Activated CD4-positive, CD25-positive, alpha-beta regulatory T cell (primary cell): ENCODE data around the gene LRPPRC.
"Not testable (repeated sequence)": the region's sequence is repeated elsewhere in the genome, so short reads cannot be mapped to it uniquely, and the experiment has no call there.

ENCODE experiments used
- DNase-seq, 4 experiments: peaks; one replicate each; lab custom pipeline; 2025; lab: John Stamatoyannopoulos, UW

LRPPRC gene

DNA sequence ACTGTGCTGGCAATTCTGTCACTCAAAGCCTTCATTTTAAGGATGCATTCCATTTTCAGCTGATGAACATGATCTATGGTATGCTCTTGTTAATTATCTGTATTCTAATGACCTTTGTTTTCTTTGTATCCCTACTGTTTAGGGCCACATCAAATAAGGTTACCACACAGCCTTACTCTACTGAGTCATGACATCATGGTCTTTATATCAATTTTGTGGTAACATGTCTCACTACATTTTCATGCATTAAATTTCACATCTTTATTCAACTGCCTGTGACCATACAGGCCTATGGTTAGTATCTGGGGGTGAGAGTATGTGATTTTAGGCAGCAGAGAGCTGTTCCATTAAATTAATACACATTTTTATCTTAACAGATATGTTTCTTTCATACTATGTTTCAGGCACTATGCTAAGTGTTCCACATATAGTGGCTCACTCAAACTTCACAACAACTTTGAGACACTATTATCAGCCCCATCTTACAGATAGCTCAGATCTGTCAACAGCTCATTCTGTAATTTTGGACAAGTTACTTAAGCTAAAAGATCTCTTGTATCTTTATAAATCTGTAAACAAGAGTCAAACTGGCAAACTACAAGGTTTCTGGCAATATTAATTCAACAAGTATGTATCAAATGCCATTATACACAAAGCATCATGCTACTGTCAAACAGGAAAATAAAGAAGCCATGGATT, 18.0 kb downstream of the LRPPRC start:
- DNase-seq = no peak

DNA sequence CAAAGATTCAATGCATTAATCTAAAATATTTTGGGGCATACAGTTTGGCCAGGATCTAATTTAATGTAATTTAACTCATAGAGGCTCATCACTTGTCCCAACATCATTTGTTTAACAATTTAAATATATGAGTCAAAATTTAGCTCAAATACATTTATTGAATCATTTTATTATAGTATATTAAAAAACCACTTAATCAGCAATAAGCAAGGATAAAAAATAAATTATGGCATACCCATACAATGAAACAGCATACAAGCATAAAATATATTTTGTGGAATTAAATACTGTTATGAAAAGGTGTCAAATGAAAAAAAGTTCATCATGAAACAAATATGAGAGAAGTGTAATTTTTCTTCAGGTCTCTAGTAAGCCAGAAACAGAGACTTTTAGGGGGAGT, 34.9 kb downstream of the LRPPRC start:
- no peak for DNase-seq

DNA sequence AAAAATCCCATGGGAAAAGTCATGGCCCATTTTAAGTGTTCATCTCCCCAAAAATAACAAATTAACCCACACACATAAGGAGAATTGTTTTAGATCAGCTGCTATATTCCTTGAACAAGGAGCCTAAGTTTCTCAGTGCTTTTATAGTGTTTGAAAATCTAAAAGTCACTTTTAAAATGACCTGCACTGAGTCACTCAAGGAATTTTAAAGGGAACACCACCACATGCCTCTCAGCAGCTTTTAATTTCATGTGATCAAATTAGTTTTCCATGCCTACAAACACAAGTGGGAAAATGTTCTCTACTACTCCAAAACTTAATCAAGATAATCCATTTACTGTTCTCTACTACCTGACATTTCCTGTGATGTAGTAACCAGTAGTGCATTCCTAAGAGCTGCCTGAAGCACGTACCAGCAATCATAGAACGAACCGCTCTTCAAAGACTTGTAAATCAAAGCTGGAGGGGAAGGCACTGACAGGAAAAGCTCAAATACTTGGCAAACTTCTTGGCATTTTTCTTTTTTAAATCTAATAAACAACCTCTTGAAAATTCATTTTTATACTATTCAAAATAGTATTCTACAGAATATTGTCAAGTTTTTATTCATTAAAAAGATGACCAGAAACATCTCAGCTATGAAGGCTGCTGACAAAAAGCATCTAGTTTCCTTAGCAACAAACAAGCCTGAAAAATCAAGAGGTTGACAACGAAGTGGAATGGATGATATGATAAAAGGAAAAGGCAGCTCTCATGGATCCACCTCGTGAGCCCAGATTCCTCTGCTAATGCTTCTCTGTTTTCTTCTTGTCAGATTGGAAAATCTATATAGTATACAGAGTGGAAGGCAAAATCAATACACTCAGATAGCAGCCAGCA, 37.2 kb downstream of the LRPPRC start:
- no peak for DNase-seq

DNA sequence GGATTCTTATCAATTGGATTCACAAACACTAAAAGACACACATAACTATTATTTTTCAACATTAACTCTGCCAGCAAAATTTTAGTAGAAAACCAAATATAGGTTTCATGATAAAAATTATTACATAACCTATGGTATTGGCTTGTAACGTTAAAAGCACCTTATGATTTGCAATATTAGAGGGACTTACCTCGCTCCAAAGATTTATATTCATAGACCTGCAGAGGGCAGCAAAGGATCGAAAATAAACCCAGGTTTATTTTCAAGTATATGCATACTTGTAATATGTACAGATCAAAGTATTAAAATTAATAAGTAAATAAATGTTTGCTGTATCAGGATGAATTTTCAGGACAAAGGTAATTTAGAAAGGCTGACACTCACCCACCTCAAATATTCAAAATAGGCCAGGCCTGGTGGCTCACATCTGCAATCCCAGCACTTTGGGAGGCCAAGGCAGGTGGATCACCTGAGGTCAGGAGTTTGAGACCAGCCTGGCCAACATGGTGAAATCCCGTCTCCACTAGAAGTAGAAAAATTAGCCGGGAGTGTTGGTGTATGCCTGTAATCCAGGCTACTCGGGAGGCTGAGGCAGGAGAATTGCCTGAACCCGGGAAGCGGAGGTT, 45.3 kb downstream of the LRPPRC start:
- peak in 1 of 4 experiments; percentile 4 for DNase-seq

DNA sequence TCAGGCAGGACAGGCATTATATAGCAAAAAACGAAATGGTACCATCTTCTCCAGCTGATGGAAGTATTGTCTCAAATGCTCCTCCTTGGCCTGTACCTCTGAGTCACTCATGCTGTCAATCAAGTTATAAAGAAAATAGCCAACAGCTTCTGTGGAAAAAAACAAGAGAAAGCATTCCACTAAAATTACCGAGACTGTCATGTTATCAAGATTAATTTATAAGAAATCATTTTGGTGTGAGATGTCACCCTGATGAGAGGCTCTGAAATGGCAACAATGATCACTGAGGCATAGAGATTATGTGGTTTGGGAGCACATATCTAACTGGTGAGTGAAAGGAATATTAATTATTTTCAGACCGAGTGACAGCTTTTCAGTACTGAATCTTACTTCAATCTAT, 47.4 kb downstream of the LRPPRC start:
- no peak for DNase-seq

DNA sequence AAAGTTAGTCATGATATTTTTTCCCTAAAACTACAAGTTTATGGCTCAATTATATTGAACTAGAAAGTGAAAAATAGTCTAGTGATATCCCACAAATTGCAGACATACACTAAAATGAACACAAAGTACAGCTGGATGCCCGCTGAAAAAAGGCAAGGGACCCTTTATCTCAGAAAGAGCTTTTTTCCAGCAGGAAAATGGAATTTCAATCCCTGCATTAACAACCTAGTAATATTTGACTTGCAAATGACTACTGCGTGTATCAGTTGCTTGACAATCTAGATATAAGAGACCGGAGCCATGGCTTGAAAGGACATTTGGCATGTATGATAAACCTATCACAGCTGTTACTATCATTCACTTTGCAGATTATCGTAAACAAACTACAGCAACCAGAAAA, 49.1 kb downstream of the LRPPRC start:
- DNase-seq = no peak

DNA sequence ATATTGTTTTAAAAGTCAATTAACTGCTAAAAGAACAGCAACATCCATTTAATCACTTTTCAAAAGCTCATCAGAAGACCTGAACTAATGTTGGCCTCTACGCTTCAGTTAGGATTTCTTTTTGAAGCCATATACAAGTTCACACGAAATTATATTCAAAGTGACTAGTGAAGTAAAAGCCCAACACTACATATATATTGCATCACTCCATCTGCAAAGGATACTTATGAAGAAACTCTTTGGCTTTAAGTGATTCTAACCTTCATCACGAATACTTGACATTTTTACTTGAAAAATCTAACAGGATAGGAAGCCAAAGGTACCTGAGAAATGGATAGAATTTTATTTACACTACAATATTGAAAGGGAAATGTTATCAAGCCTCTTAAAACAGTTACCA, 50.4 kb downstream of the LRPPRC start:
- DNase-seq = no peak

DNA sequence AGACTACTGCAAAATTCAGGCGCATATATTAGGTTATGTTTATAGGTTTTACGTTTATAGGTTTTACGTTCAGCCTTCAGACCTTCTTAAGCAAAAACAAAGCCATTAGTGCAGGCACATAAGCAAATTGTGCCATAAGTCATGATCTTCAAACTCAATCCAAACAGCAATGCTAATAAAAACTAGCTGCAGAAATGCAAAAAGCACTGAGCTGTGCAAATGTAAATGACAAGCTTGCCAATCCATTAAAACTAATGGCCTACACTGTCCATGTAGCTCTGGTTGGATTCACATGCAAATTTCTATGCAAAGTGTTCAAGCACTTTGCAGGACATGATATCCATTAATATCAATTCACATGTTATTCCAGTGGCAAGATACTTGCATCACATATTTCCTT, 50.9 kb downstream of the LRPPRC start:
- DNase-seq = no peak

DNA sequence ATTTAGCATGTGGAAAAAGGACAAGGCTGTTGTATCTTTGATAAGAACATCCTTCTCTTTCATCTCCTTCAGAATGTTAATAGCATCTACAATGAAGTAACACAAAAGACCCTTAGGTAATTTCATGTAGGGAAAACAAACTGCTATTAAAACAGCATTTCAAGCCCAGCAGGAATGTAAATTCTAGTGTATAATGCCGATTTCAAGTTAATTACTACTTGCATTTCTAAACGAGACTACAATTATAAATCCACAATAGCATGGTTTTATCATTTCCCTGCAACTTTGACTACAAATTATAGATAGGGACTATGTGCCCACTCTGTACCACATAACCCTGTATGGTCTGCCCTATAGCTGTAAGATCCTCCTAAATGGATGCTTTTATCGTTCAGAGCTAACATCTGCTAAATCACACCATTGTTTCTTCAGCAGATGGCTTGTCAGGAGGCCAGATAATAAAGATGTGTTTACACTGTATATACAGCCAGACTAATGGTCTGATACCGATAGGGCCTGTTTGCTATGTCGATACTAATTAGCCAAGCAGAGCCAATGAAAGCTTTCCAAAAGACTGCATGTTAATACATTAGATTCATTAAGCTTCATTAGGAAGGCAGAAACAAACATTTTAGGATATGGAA, 51.9 kb downstream of the LRPPRC start:
- DNase-seq = no peak

DNA sequence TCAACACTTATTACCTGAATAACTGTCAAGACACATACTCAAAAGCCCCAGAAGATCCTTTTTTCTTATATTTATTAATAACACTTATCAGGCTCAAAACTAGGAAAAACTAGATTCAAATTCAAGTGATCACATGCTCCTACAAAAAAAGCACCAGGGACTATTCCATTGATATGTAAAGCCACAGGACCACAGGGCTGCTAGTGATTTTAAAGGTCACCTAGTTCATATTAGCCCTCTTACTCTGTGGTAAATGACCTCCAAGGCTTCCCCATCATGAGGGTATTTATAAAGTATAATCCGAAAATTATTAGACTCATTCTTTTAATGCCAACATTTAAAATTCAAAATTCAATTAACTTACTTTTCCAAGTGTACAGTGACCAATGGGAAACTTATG, 52.5 kb downstream of the LRPPRC start:
- no peak for DNase-seq

DNA sequence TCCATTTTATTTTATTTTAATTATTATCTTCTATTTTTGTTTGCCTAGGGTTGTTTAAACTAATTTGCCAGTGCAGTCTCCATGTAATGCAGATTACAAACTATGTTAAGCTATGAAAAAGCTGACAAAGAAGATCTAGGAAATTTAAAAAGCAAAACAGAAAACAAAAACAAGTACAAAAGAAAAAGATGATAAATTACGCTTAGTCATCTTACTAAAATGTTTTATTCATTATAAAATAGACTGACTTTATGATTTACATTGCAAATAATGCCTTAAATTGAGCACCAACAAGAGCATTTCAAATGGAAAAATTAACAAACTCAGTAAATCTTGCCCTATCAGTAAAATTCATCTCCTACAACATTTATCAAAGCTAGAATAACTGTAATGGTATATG, 52.9 kb downstream of the LRPPRC start:
- DNase-seq = no peak

DNA sequence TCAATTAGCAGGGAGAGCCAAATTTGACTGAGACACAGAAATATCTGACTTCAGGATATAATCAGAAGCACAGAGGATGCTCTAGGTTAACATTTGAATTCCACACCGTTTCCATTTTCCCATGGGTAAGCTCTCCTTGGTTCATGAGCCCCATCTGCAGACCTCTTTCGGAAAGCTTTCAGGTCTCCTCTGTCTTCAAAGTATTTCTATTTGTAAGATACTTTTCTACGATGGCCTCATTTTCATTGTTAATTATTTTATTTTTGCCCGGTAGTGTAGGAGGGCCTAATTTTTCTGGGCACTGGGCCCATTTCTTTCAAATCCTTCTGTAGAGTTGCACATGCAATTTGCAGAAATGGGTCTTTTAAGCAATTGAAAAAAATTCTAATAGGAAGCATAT, 53.8 kb downstream of the LRPPRC start:
- no peak for DNase-seq

DNA sequence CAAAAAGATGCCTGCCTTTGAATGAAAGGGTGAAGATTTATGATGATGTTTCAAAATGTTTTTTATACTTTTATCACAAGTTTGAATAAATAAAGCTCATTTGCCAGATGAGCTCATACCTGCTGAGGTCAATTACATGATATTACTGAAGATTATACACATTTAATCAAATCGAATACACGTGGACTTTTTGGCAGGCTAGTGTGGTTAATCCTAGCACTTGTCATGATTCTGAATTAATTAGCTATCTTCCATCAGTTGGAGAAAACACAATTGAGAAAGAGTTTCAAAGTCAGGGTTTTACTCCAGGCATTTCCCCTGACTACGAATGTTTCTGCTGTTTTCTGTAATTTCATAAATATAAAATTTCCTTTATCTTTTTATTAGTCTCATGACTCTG, 54.4 kb downstream of the LRPPRC start:
- DNase-seq = no peak

DNA sequence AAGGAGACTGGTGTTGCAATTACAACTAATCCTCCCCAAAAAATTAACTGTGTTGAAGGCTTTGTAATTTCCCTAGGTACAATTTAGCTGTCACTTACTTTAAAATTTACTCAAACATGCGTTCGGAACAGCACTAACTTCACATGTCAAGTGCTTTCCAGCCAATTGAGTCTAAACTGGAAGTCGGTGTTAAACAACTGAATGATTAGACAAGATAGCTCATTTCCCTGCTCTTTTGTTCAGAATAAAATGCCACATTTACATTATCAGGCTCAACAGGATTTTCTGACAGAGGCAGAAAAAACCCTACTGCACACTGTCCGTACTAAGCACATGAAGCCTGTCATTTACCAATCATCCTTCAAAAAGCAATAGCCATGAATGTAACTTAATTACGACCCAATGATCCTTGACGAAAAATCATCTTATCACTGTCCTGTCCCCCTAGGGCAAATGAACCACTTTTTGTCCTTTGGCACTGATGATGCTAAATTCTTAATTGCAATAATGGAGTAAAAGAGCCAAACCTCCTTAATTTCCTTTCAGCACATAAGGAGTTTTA, 56.0 kb downstream of the LRPPRC start:
- DNase-seq = no peak

DNA sequence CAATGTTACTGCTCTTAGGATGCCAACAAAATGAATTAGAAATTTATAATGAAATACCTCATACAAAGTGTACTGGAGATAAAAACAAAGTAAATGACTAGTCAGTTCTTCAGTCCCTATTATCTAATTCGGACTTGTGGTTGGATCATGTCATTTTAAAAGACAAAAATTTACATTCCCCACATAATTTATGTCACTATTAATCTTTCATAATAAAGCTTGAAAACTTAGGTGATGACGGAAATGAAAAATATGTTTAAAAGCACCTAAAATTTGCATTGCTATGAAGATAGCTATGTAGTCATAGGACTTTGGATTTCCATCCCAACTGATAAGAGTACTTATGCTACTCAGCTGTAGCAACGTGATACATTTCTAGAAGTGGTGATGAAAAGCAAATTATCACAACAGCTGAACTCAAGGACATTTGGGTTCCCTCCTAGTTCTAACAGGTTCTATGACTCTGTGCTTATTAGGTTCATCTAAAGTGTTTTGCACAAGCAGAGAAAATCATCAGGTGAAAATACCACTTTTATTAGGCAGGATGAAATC, 58.4 kb downstream of the LRPPRC start:
- DNase-seq = no peak

DNA sequence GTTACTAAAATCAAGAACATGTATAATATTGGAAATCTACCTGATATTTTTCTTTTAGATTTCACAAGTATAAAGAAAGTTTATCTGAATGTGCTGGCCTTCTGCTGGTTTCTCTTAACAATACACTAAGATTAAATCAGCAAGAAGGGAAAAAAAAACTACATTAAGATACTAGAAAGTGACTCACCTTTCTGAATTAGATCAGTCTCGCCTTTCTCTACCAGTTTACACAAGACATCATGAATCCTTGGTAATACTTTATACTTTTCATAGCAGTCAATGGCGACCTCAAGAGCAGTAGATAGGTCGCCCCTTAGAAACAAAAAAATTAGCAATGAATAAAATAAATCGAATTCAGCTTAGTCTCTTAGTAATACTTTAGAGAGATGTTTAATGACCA, 61.2 kb downstream of the LRPPRC start:
- no peak for DNase-seq

DNA sequence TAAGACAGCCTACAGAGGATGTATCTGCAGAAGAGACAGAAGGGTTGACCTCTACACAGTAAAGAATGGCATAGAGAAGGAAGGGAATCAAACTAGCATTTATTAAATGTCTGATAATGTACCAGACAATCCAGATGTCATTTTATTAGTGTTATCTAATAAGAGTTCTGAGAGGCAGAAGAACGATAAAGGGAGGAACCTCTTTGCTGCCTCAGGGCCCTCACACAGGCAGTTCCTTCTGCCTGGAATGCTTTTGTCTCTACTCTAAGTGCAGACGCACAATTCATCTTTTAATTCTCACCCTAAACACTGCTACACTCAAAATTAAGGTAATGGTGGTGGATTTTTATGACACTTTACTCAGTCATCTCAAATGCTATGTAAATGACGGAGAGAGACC, 64.5 kb downstream of the LRPPRC start:
- no peak for DNase-seq

DNA sequence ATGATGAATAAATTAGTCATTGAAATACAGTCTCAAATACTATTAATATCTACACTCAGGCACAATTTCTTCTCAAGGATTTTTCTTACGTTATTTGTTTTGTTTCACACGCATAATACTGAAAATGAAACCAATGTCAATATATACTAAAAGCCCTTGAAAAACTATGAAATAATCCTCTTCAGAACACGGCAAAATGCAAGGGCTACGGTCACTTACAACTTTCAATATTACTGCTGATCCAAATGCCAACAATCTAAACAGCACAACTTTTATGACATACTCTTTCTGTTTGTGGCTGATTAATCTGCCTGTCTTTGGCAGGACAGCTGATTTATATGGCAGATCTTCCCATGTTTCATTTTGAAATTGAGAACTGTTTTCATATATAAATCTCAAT, 68.3 kb downstream of the LRPPRC start:
- no peak for DNase-seq

DNA sequence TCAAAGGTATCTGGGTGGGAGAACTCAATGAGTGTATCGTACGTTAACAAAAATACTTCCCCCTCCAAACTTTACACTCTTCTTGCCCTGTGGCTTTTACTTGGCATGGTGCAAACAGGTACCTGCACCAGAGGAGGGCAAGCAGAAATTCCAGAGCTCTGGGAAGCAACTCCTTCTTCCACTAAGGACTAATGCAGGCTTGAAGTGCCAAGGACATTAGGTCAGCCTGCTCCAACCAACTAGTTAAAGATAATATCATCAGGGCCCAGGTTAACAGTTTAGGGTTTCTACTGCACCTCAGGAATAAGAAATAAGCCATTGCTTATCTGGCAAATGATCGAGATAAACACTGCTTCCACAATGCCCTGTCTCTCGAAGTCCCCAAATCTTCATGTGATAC, 70.4 kb downstream of the LRPPRC start:
- no peak for DNase-seq

DNA sequence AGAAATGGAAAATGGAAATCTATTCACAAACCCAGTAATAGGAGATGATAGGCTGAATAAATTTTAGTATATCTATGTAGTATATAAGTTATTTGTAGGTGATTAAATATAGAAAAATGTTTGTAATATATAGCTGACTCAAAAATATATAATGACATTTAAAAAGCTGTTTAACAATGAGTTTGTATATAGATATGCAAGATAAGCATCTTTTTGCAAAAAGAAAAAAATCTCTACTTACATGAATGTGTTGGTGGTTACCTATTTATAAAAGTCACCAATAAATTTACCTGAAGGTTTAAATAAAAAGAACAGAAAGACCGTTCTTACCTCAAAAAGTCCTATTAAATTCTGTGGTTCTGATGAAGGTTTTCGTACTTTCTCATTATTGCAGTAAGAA, 71.3 kb downstream of the LRPPRC start:
- DNase-seq = no peak

DNA sequence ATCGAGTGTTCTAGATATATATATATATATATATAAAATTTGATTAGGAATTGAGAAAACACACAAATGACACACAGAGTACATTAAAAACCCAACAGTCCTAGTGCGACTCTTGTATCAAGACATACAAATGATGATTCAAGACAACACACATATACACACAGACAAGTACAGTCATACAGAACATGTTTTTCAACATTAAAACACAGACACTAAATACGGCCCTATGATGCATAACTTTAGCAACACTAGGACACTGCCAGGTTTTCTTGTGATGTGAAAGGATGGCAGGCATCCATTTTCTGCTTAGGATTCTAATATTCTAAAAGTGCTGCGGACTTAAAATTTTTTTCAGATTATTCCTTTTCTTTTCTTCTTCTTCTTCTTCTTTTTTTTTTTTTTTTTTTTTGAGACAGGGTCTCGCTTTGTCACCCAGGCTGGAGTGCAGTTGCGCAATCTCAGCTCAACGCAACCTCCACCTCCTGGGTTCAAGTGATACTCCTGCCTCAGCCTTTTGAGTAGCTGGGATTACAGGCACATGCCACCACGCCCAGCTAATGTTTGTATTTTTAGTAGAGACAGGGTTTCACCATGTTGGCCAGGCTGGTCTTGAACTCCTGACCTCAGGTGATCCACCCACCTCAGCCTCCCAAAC, 84.5 kb downstream of the LRPPRC start:
- not testable (repeated sequence) for DNase-seq
